HG03457 (cell line): ENCODE data around the gene FASTK.

Experiments
- ATAC-seq: cut with Tn5 transposase; IDR thresholded peaks from one replicate; pipeline ENCODE4 v1.9.1; 2021; ENCODE audit warnings: moderate number of reproducible peaks; ENCODE audit not compliant: unreplicated experiment

Gene FASTK

GRCh38 chr7:151068069-151068773 lies 12.4 kb downstream of the FASTK start:
- no peak for ATAC-seq

GRCh38 chr7:151066273-151066974 lies 14.2 kb downstream of the FASTK start:
- ATAC-seq: no peak

GRCh38 chr7:151065516-151065915 lies 15.1 kb downstream of the FASTK start:
- no peak for ATAC-seq

GRCh38 chr7:151064993-151065392 lies 15.6 kb downstream of the FASTK start:
- no peak for ATAC-seq

GRCh38 chr7:151064454-151064853 lies 16.2 kb downstream of the FASTK start:
- no peak for ATAC-seq

- no peak for ATAC-seq
Observed at GRCh38 chr7:151063212-151063561, 17.4 kb downstream of the FASTK start.

- ATAC-seq: no peak
Observed at GRCh38 chr7:151062399-151063211, 18.0 kb downstream of the FASTK start.

- ATAC-seq: no peak
Observed at GRCh38 chr7:151062111-151062398, 18.6 kb downstream of the FASTK start.

- no peak for ATAC-seq
Observed at GRCh38 chr7:151061213-151062110, 19.1 kb downstream of the FASTK start.

GRCh38 chr7:151060416-151061212 lies 20.0 kb downstream of the FASTK start:
- ATAC-seq: no peak

- no peak for ATAC-seq
Observed at GRCh38 chr7:151060113-151060415, 20.5 kb downstream of the FASTK start.

- peak; percentile 29 for ATAC-seq
Observed at GRCh38 chr7:151059367-151060112, 21.1 kb downstream of the FASTK start, which contains the start of gene SLC4A2. Gene SLC4A2, plus strand, starts transcription at chr7:151059589. Its CDS starts 2,399 bp downstream, at chr7:151061988.

- ATAC-seq: no peak
Observed at GRCh38 chr7:151058781-151059366, 21.7 kb downstream of the FASTK start.

GRCh38 chr7:151057989-151058780 lies 22.4 kb downstream of the FASTK start:
- ATAC-seq: peak; percentile 85

- peak; percentile 7 for ATAC-seq
Observed at GRCh38 chr7:151057506-151057988, 23.1 kb downstream of the FASTK start, which contains the start of gene CDK5. Gene CDK5, minus strand, starts transcription at chr7:151057897. Its CDS starts 49 bp downstream, at chr7:151057848.

- ATAC-seq: no peak
Observed at GRCh38 chr7:151056666-151057505, 23.7 kb downstream of the FASTK start.

- no peak for ATAC-seq
Observed at GRCh38 chr7:151056283-151056665, 24.3 kb downstream of the FASTK start.
